Left lung (tissue), 10 donors: Measurements from ENCODE around the gene RNASEH2A. TPM values are rescaled to one million over a fixed set of nuclear protein-coding genes. Genes with fewer than 3 reads are reported as not detected.

ENCODE experiments used
- ATAC-seq: fragments of 200-7000 bp; cut with Tn5 transposase; one replicate; pipeline ENCODE4 v1.9.1; 2020; ENCODE audit warnings: moderate library complexity
- DNase-seq, 4 donors: peaks; one replicate each; pipeline ENCODE4 v3.0.0-alpha.2; 2013 to 2020
- H3K27ac ChIP-seq, 2 donors: fragments of 200-600 bp; sonication (generic) in 1 of 2; one replicate each; pipeline versions ENCODE4 v1.5.0 to v1.8.0; 2020 to 2021
- H3K27me3 ChIP-seq, 2 donors: fragments of 200-600 bp; sonication (generic) in 1 of 2; one replicate each; pipeline versions ENCODE4 v1.5.0 to v1.8.0; 2020 to 2021
- H3K36me3 ChIP-seq, 2 donors: fragments of 200-600 bp; sonication (generic) in 1 of 2; one replicate each; pipeline versions ENCODE4 v1.5.0 to v1.8.0; 2020 to 2021
- H3K4me1 ChIP-seq, 2 donors: fragments of 200-600 bp; one replicate each; pipeline ENCODE4 v1.8.0; 2021
- H3K4me3 ChIP-seq, 2 donors: fragments of 200-600 bp; sonication (generic) in 1 of 2; one replicate each; pipeline versions ENCODE4 v1.5.0 to v1.8.0; 2020 to 2021; ENCODE audit warnings: mild to moderate bottlenecking in 1 of 2
- H3K9me3 ChIP-seq, 2 donors: fragments of 200-600 bp; sonication (generic) in 1 of 2; one replicate each; pipeline versions ENCODE4 v1.5.0 to v1.8.0; 2020 to 2021
- CTCF ChIP-seq, 2 donors: fragments of 200-600 bp; sonication (generic) in 1 of 2; IDR thresholded peaks; one replicate each; pipeline versions ENCODE4 v1.5.0 to v1.8.0; 2021; ENCODE audit warnings: antibody characterized with exemption in 2 of 2
- intact Hi-C, 2 donors: fragments of 100-400 bp; cut with DNase I; formaldehyde crosslinking; loops; one replicate each; pipeline versions ENCODE4 v1.11.2 to v1.14.2; 2022
- polyA plus RNA-seq, 6 donors: library from polyadenylated mRNA; unstranded; fragments of 120-200 nt; gene quantifications; one replicate each; pipeline ENCODE4 v1.2.1, GENCODE V29; 2013; ENCODE audit not compliant: insufficient read length in 6 of 6
- total RNA-seq, 2 donors: library from RNA; stranded (reverse); fragmentation: NEBNext Ultra II Directional; extraction: Animal tissue kit (Norgen Biotek cat#: 25700); gene quantifications; one replicate each; pipeline ENCODE4 v1.2.1, GENCODE V29; 2021
- donor health status: DM: no; HTN: yes; CAD: no.
- donor health status: DM: no; HTN: no; CAD: no.

The RNASEH2A gene
- total and polyA plus RNA-seq, 8 donors: 10.9 to 47.4 (median 31.3) TPM

- Histone ChIP-seq H3K9me3 (no peaks in the 10 kb centered on the region), H3K4me3 (peak within 1 kb of the TSS; percentile 21 to 37), H3K27me3 (peaks cover 77 to 100% of the 10 kb centered on the region in 2 donors), H3K4me1 (peaks cover 4 to 33% of the 10 kb centered on the region in 2 donors), H3K36me3 (no peaks in the 10 kb centered on the region), H3K27ac (no peak within 1 kb of the TSS)
- TF ChIP-seq CTCF (IDR thresholded peaks at IDR 0.05): no peak
- ATAC-seq (no peak), DNase-seq (no peak)
- intact Hi-C loops: no loop called here
Observed at GRCh38 chr19:12834566-12834943, 28.2 kb downstream of the RNASEH2A start, which contains the start of gene RTBDN. Gene RTBDN, minus strand, starts transcription at chr19:12834579. Its CDS starts 4,600 bp downstream, at chr19:12829979.

- H3K9me3 ChIP-seq: no peaks in the 10 kb centered on the region
- H3K27ac ChIP-seq: no peak overlapping the region
- H3K36me3 ChIP-seq: no peaks in the 10 kb centered on the region
- ATAC-seq: no peak
- no peak for TF ChIP-seq CTCF (IDR thresholded peaks at IDR 0.05)
- H3K27me3 ChIP-seq: peaks cover 82 to 100% of the 10 kb centered on the region in 2 donors
- no peak overlapping the region for H3K4me3 ChIP-seq
- peaks cover 4 to 33% of the 10 kb centered on the region in 2 donors for H3K4me1 ChIP-seq
- DNase-seq: no peak
- intact Hi-C loops: no loop called here
Observed at GRCh38 chr19:12834976-12835757, 28.8 kb downstream of the RNASEH2A start.

GRCh38 chr19:12836529-12836863 lies 30.1 kb downstream of the RNASEH2A start:
- DNase-seq: no peak
- Histone ChIP-seq H3K27ac (no peak overlapping the region), H3K4me3 (no peak overlapping the region), H3K36me3 (no peaks in the 10 kb centered on the region), H3K4me1 (peaks cover 4 to 37% of the 10 kb centered on the region in 2 donors), H3K9me3 (no peaks in the 10 kb centered on the region), H3K27me3 (peaks cover 95 to 100% of the 10 kb centered on the region in 2 donors)
- no peak for TF ChIP-seq CTCF (IDR thresholded peaks at IDR 0.05)
- ATAC-seq: no peak
- intact Hi-C loops: no loop called here

- no peak for TF ChIP-seq CTCF (IDR thresholded peaks at IDR 0.05)
- Histone ChIP-seq H3K4me3 (no peak overlapping the region), H3K4me1 (peaks cover 4 to 36% of the 10 kb centered on the region in 2 donors), H3K9me3 (no peaks in the 10 kb centered on the region), H3K36me3 (no peaks in the 10 kb centered on the region), H3K27me3 (peaks cover 91 to 100% of the 10 kb centered on the region in 2 donors), H3K27ac (no peak overlapping the region)
- intact Hi-C loops: no loop called here
- DNase-seq (no peak), ATAC-seq (no peak)
Observed at GRCh38 chr19:12837225-12837624, 30.8 kb downstream of the RNASEH2A start.

- intact Hi-C loops: no loop called here
Observed at GRCh38 chr19:12838182-12838885, 31.9 kb downstream of the RNASEH2A start, which contains the start of gene MAST1. Gene MAST1, plus strand, starts transcription at chr19:12838515. Its CDS starts 58 bp downstream, at chr19:12838573.

More at GRCh38 chr19:12838182-12838885, 31.9 kb downstream of the RNASEH2A start, which contains the start of gene MAST1:
- Histone ChIP-seq H3K4me1 (peaks cover 4 to 26% of the 10 kb centered on the region in 2 donors), H3K36me3 (no peaks in the 10 kb centered on the region), H3K27me3 (peaks cover 80 to 100% of the 10 kb centered on the region in 2 donors), H3K9me3 (no peaks in the 10 kb centered on the region), H3K27ac (no peak within 1 kb of the TSS), H3K4me3 (no peak within 1 kb of the TSS)
- DNase-seq: peak in 1 of 4 donors; percentile 81
- TF ChIP-seq CTCF (IDR thresholded peaks at IDR 0.05): peak; percentile 35 to 51
- peak; percentile 76 for ATAC-seq
